ENCODE measurements around the gene C12orf43. TPM values are rescaled to one million over a fixed set of nuclear protein-coding genes. Genes with fewer than 3 reads are reported as not detected.
"Not testable (repeated sequence)": the region's sequence is repeated elsewhere in the genome, so short reads cannot be mapped to it uniquely, and the experiment has no call there.

Gene C12orf43, protein sequence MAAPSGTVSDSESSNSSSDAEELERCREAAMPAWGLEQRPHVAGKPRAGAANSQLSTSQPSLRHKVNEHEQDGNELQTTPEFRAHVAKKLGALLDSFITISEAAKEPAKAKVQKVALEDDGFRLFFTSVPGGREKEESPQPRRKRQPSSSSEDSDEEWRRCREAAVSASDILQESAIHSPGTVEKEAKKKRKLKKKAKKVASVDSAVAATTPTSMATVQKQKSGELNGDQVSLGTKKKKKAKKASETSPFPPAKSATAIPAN
- polyA plus RNA-seq (ENCODE audit: insufficient read length in 12 of 12) = 10 to 100 TPM in 11 of 12 donors, not detected in 1; 10.0 to 16.8 (median 11.7) TPM
- long read RNA-seq, donor 1, full-length matches to known transcripts = 3 of 3 reads
- long read RNA-seq, donor 1, partial matches to known transcripts = 0 of 3 reads
- long read RNA-seq, donor 1, other reads (novel, unspliced or antisense) = 0 of 3 reads
- long read RNA-seq, donor 2, full-length matches to known transcripts = 3 of 3 reads
- long read RNA-seq, donor 2, partial matches to known transcripts = 0 of 3 reads
- long read RNA-seq, donor 2, other reads (novel, unspliced or antisense) = 0 of 3 reads
- long read RNA-seq, donor 3 = 0 reads
- long read RNA-seq, donor 4 = 0 reads
- long read RNA-seq, donor 5, full-length matches to known transcripts = 2 of 7 reads
- long read RNA-seq, donor 5, partial matches to known transcripts = 0 of 7 reads
- long read RNA-seq, donor 5, other reads (novel, unspliced or antisense) = 5 of 7 reads
- long read RNA-seq, donor 6, full-length matches to known transcripts = 5 of 5 reads
- long read RNA-seq, donor 6, partial matches to known transcripts = 0 of 5 reads
- long read RNA-seq, donor 6, other reads (novel, unspliced or antisense) = 0 of 5 reads
- long read RNA-seq, donor 7 = 0 reads
- long read RNA-seq, donor 8, full-length matches to known transcripts = 4 of 9 reads
- long read RNA-seq, donor 8, partial matches to known transcripts = 0 of 9 reads
- long read RNA-seq, donor 8, other reads (novel, unspliced or antisense) = 5 of 9 reads
- long read RNA-seq, donor 9, full-length matches to known transcripts = 2 of 2 reads
- long read RNA-seq, donor 9, partial matches to known transcripts = 0 of 2 reads
- long read RNA-seq, donor 9, other reads (novel, unspliced or antisense) = 0 of 2 reads
- long read RNA-seq, donor 10, full-length matches to known transcripts = 3 of 3 reads
- long read RNA-seq, donor 10, partial matches to known transcripts = 0 of 3 reads
- long read RNA-seq, donor 10, other reads (novel, unspliced or antisense) = 0 of 3 reads
- long read RNA-seq, donor 11, partial matches to known transcripts = 0 of 1 reads
- long read RNA-seq, donor 11, other reads (novel, unspliced or antisense) = 0 of 1 reads

DNA sequence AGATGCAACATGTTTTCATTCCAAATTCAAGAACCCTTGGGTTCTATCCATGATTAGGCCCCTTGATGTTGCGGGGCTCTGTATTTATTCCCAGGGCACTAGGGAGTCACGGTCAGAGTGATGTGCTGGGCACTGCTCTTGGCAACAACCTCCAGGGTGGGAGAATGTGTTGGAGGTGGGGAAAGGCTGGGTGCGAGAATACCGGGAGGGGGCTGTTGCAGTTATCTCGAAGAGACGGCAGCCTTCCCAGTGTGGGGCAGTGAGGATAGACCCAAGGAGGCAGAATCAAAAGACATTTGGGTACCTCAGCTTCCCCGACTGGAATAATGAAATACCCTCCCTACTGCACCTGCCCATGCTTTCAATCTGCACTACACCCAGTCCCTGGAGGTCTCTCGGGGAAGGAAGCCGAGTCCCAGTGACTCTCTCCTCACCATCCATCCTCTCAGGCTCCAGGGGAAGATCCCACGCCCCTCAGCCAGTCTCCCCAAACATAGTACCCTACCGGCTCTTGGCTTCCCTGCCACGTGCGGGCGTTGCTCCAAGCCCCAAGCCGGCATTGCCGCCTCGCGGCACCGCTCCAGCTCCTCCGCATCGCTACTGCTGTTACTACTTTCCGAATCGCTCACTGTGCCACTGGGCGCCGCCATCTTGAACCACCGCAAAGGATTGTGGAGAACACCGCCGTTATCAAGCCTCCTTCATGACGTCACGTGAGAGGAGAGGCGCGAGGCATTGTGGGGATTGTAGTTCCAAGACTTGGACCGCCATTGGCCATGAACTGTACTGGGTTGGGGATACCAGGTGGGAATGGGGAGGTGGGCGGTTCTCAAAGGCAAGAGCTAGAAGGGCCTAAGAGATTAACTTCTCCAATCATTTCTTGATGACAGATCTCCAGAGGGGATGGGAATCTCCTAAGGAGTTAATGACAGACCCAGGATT lies at the start of gene C12orf43:
Gene C12orf43, minus strand, starts transcription at position 663 of the 942 bp plus-strand sequence. Its CDS starts 13 bp downstream, at position 650.
- DNase-seq = peak; percentile 91

DNA sequence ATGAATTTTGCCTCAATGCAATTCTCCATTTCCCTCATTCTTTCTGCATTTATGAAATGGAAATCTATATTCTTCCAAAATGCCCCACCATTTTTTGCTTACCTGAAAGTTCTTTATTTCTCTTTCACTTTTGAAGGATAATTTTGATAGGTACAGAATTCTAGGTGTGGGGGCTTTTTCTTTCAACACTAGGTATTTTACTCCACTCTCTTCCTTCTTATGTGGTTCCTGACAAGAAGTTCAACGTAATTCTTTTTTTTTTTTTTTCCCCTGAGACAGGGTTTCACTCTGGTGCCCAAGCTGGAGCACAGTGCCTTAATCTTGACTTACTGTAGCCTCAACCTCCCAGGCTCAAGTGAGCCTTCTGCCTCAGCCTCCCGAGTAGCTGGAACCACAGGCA lies 49.1 kb upstream of the C12orf43 start:
- no peak for DNase-seq

DNA sequence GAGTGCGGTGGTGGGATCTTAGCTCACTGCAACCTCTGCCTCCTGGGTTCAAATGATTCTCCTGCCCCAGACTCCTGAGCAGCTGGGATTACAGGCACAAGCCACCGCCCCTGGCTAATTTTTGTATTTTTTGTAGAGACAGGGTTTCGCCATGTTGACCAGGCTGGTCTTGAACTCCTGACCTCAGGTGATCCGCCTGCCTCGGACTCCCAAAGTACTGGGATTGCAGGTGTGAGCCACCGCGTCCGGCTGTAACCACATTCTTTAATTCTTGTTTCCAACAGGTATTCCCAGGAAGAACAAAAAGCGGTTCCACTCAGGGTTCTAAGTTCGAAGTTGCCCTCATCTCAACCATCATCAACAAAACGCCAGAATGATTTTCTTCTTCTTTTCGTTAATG lies 48.3 kb upstream of the C12orf43 start:
- not testable (repeated sequence) for DNase-seq

DNA sequence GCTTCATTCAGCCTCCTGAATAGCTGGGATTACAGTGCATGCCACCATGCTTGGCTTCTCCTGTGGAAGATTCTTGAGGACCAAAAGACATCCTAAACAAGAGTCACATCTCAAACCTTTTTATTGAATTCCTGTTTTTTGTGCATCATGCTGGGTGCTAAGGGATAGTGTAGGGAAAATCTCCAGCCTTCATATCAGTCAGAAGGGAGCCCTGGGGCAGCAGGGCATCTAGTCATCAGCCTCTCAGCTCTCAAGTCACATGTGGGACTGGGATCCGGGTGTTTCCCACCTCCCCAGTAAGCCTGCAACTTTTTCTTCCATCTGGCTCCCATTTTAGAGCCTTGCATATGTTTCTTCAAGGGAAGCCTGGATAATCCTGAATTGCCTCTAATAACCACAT lies 47.8 kb upstream of the C12orf43 start:
- no peak for DNase-seq

DNA sequence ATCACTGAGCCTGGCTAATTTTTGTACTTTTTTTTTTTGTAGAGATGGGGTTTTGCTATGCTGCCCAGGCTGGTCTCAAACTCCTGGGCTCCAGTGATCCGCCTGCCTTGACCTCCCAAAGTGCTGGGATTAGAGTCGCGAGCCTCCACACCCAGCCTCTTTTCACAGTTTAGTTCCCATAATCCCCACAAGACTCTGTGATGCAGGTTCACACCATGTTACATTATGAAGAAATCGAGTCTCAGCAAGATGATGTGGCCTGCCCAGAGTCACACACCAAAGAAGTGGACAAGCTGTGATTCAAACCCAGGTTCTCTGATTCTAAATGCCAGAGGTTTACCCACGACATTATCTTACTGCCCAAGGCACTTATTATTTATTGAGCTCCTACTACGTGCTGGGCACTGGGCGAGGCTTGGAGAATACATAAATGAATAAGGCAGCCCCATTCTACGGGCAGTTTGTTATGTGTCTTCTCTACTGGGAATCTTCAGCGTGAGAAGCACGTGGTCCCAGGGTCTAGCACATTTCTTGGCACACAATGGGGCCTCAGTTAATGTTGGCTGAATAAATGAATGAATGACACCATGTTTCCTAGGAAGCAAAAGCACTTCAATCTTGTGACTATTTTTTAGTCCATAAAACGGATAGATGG lies 46.2 kb upstream of the C12orf43 start:
- DNase-seq = no peak

DNA sequence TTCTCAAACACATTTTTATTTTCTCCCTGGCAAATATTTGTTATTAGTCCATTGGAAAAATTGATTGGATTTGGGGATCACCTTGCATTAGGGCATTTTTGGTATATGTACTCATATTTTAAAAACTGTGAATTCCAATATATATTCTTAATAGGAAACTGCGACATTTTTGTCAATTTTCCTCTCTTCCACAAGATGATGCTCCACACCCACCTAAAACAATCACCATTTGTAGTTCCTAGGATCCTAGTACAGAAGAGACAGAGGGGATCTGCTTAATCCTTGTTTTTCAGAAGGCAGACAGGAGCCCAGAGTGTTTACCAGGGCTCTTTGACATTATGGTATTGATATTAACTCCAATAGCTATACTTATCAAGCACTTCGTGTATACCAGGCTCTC lies 45.5 kb upstream of the C12orf43 start:
- peak; percentile 15 for DNase-seq

DNA sequence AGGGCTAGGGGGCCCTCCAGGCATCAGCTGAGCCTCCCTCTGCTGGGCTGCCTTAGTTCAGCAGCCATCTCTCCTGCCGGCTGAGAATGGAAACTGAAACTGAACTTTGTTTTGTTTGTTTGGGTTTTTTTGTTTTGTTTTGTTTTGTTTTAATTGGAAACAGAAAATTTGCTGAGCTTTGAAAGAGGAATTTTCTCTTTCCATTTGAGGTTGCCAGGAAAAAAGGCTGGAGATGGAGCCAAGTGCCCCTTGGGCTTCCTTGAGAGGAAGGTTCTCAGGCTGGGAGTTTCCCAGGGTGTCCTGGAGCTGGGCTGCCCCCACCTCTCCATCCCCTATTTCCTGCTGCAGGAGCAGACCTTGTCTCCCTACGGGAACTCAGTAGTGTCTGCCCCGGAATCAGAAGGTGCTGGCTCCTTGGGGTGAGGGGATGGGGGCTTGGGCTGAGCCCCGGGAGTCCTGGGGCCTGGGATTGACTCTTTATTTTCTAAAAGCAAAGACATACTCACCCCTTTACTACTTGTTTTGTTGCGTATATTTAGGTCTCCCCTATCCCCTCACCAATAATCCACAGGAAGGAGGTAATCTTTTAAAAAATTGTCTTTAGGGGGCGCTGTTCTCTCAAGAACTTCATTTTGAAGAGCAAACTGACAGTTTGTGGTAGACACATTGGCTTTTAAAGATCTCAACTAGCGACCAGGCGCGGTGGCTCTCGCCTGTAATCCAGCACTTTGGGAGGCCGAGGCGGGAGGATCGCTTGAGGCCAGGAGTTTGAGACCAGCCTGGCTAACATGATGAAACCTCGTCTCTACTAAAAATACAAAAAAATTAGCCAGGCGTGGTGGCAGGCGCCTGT lies 44.1 kb upstream of the C12orf43 start:
- DNase-seq = peak; percentile 55

DNA sequence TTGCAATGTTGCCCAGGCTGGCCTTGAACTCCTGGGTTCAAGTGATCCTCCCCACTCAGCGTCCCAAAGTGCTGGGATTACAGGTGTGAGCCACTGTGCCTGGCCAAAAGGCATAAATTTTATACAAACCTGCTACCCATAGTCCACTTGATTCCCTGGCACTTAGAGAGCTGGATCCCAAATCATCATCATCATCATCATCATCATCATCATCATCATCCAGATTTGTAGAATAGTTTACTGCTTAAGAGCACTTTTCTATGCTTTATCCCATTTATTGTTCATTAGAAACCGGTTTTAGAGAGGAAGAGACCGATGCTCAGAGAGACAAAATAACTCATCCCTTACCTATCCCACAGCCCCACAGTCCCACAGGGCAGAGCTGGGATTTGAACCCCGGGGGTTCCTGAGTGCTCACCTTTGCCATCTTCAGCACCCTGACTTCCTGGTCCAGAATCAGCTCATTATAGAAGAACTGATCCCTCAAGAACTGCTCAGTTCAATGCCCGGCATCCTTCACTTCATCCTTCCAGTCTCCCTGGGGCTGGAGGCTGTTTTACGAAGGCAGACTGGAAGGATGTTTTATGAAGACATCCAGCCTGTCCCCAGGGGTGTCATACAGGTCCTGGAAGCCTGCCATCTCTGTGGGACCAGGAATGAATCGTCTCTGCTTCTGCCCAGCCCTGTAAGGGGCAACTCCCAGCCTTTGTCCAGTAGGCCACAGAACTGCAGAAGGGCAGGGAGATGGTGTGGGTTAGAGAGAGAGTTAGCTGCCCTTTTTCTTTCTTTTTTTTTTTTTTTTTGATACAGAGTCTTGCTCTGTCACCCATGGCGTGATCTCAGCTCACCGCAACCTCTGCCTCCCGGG lies 43.0 kb upstream of the C12orf43 start:
- peak; percentile 6 for DNase-seq

DNA sequence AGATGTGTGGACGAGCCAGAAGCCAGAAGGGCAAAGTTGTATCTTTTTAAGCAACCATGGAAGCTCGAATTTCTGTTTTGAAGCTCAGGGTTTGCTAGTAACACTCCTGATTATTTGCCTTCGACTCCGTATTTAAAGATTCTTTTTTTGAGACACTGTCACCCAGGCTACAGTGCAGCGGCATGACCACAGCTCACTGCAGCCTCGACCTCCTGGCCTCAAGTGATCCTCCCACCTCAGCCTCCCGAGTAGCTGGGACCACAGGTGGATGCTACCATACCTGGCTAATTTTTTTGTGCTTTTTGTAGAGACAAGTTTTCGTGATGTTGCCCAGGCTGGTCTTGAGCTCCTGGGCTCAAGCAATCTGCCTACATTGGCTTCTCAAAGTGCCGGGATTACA lies 41.5 kb upstream of the C12orf43 start:
- no peak for DNase-seq

DNA sequence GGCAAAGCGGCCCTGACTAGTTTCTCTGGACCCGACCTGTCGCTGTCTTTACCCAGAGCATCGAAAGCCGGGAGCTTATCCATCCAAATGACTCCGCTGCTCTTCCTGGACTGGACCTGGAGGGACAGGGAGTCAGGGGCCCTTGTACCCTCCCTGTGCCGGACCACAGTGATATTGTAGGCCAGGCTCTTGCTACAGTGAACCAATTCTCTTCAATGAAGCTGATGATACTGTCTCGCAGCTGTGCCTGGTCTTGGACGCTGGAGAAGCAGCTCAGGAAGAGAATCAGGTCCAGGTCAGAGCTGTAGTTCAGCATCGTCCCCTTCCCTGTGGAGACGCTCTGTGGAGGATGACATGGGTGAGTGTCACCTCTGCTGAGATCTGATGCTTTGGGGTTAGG lies 37.4 kb upstream of the C12orf43 start:
- no peak for DNase-seq

DNA sequence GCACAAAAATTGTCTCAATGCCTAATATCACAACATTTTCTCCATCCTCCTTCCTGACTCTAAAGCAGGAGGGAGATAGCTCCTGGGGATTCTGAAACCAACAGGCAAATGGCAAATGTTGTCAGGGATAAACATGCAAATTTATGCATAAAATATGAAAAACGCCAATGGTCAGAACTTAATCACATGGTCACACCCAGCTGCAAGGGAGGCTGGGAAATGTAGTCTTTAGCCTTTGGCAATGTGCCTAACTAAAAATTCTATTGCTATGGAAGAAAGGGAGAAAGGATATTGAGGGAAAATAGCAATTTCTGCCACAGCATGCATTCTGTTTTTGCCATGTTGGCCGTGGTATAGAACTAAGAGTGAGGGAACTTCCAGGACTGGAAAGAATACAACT lies 34.4 kb upstream of the C12orf43 start:
- no peak for DNase-seq

DNA sequence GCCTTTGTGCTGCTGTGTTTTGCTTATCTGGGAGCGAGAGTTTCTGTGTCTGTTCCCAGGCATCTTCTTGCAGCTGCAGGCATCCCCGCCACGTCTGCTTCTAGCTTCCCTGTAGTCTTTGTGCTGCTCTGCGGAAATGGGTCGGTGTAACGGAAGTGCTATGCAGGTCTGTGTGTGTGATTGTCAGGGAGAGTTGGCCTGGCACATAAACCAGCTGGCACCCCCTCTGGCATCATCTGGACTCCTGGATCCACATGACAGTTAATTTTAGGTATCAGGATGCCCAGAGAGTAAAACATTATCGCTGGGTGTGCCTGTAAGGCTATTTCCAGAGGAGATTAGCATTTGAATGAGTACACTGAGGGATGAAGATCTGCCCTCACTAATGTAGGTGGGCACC lies 32.2 kb upstream of the C12orf43 start:
- DNase-seq = no peak

DNA sequence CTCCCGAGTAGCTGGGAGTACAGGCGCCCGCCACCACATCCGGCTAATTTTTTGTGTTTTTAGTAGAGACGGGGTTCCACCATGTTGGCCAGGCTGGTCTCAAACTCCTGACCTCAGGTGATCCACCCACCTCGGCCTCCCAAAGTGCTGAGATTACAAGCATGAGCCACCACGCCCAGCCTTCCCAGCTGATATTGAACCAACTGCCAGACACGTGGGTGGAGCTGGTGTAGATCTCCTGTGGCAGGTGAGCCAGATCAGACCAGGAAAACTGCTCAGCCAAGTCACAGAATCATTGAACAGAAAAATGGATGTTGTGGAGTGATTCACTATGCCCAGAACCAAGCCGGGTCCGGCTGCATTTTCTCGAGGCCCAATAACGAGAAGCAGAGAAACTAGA lies 31.1 kb upstream of the C12orf43 start:
- not testable (repeated sequence) for DNase-seq

DNA sequence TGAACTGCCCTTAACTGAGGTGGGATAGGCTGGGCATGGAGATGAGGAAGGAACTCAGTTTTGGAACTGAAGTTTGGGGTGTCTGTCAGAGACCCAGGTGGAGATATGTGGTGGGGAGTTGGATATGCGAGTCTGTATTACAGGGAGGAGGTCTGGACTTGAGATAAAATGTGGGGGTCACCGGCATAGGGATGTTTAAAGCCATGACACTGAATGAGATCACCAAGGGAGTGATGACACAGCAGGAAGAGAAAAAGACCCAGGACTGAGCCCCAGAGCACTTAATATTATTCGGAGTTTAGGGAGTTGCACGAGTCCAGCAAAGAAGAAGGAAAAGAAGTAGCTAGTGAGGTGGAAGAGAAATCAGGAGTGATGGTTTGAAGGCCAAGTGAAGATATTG lies 26.8 kb upstream of the C12orf43 start:
- DNase-seq = no peak

DNA sequence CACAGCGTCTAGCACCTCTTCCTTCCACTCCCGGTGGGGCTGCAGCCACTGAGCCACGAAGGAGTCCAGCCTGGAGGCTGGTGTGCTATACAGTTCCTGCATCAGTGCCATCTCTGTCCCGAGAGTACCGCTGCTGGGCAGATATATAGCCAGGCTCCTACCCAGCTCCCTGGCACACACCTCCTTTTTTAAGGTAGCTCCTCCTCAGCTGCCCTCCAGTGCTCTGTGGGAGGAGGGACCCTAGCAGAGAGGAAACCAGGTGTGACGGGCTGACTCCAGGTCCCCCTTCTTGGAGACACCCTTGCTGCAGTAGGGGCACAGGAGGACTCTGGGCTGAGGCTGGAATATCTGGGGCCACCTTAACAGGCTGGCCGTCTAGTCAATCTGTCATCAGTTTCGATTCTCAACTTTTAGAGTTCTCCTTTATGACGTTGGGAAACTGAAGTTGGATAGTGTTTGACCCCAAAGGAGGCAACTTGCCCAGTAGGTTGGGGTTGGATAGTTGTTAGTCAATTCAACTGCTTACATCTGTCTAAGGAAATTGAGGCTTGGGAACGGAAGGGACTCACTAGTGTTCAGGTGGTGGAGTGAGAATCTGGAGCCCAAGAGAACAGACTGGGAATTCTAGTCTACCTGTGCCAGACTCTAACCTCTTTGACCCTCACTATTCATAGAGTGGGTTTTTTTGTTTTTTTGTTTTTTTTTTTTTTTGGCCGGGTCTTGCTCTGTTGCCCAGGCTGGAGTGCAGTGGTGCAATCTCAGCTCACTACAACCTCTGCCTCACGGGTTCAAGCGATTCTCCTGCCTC lies 22.8 kb upstream of the C12orf43 start, which contains the start of gene OASL:
Gene OASL, minus strand, starts transcription at position 386 of the 808 bp plus-strand sequence. Its CDS starts 275 bp downstream, at position 111.
- peak; percentile 11 for DNase-seq

DNA sequence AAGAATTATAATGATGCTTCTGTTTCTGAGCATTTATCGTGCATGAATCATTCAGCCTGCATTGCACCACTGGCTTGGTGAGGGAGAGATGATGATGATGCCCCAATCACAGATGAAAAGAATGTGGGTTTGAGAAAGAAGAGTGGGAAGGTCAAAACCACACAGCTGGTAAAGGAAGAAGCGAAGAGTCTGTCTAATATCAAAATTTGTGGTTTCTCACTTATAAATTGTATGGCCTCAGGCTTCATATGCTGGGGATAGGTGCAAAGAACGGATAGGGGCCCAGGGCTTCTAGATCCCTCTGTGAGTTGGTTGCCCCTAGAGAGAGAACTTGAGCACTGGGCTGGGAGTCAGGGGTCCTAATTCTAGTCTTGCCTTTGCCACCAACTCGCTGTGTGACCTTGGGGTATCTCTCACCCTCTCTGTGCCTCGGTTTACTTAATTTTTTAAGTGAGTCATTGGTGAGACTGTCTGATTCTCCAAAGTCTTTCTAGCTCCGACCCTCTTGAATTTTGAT lies 20.6 kb upstream of the C12orf43 start:
- DNase-seq = no peak
